Breast epithelium (tissue), 3 donors: ENCODE measurements around the gene KEAP1.

Experiments used
- POLR2A ChIP-seq: fragments of 450-650 bp; IDR thresholded peaks from one replicate; pipeline ENCODE4 v1.6.1; 2016; ENCODE audit warnings: antibody characterized with exemption, mild to moderate bottlenecking, moderate library complexity
- TF ChIP-seq, protein P1 (sequence below), 3 donors: fragments of 450-650 bp; IDR thresholded peaks; one replicate each; pipeline ENCODE4 v1.5.1; 2016 to 2017; ENCODE audit warnings: antibody characterized with exemption in 3 of 3, mild to moderate bottlenecking in 3 of 3, moderate library complexity in 3 of 3

- TF ChIP-seq, protein P1, sequence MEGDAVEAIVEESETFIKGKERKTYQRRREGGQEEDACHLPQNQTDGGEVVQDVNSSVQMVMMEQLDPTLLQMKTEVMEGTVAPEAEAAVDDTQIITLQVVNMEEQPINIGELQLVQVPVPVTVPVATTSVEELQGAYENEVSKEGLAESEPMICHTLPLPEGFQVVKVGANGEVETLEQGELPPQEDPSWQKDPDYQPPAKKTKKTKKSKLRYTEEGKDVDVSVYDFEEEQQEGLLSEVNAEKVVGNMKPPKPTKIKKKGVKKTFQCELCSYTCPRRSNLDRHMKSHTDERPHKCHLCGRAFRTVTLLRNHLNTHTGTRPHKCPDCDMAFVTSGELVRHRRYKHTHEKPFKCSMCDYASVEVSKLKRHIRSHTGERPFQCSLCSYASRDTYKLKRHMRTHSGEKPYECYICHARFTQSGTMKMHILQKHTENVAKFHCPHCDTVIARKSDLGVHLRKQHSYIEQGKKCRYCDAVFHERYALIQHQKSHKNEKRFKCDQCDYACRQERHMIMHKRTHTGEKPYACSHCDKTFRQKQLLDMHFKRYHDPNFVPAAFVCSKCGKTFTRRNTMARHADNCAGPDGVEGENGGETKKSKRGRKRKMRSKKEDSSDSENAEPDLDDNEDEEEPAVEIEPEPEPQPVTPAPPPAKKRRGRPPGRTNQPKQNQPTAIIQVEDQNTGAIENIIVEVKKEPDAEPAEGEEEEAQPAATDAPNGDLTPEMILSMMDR (IDR thresholded peaks at IDR 0.05): no peak
- TF ChIP-seq POLR2A: no peak
Measured at GRCh38 chr19:10552510-10553053, 49.4 kb upstream of the KEAP1 start.
